NAMALWA (cell line): Measurements from ENCODE around the gene CLASRP.

ENCODE experiments used
- DNase-seq: peaks from one replicate; pipeline ENCODE4 v3.0.0-alpha.2; 2015; ENCODE audit warnings: low spot score

The CLASRP gene

DNA sequence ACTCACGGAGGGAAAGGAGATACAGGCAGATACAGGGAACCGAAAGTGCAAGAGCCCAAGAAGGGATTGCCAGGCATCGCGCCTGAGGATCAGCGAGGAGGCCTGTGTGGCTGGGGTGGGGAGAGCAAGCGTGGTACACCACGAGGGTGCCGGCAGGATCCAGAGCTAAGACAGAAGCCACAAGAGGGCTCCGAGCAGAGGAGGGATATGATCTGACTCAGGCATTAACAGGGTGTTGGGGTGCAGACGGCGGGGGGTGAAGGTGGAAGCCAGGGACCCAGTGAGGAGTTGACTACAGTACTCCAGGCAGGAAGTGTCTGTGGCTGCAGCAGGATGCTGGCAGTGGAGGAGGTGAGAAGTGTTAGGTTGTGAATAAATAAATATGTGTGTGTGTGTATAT lies 48.7 kb downstream of the CLASRP start:
- no peak for DNase-seq

DNA sequence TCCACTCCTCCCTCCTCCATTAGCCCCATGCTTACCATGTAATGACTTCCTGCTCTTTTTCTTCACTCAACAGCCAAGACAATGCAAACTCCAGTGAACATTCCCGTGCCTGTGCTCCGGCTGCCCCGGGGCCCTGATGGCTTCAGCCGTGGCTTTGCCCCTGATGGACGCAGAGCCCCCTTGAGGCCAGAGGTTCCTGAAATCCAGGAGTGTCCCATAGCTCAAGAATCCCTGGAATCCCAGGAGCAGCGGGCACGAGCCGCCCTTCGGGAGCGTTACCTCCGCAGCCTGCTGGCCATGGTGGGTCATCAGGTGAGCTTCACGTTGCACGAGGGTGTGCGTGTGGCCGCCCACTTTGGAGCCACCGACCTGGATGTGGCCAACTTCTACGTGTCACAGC lies 51.2 kb downstream of the CLASRP start:
- no peak for DNase-seq

DNA sequence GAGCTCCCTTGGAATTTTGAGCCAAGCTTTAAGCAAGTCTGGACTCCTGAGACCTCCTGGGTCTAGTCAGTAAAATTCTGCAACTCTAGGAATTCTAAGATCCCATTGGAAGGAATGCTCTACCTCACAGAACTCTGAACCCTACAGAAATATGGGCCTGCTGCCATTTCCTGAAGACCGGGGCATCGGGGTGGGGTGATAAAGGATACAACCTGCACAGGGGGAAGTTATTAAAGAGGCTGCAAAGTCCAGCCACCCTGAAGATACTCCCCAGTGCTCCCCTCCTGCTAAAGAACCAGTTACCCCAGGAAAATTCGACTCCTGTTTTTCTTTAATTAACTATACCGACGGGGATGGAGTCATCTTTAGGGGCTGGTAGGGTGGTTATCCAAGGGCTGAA lies 51.8 kb downstream of the CLASRP start:
- DNase-seq, result no peak

DNA sequence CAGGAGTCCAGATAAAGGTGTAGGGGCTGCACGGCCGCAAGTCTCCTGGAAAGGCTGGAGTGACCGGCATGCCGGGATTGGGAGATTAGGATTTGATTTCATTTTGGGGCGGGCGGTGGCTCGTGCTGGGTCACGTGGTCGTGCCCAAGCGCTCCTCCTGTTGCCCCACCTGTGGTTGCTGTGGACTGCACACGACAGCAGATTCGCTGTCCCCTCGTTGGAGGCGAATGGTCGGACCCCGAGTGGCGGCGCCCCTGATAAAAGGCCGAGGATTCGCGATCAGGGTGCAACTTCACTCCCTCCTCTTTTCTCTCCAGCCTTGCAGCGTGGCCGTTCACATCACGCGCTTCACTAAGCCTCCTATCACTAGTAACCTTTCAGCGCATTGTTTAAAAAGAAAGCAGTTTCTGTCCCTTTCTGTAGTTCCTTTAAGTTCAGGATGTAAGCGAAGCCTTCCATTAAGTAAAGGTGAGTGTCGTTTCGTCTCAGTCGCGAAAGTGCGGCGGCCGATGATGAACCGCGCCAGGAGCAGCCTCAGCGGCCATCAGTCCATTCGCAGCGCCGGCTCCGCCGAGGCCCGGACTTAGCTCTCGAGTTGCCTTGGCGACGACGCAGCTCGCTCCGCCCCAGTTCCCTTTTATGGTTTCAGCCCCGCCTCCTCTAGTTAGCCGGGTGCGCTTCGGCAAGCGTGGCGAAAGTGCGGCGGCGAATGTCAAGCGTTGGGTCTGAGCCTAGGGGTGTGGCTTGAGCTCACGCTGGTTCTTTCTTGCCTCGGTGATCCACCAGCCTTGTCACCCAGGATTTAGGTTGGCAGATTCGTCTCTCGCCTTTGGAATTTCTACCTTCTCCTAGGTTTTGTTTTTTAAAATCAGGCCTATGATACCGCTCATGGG lies 52.4 kb downstream of the CLASRP start:
- DNase-seq, result peak; percentile 98

DNA sequence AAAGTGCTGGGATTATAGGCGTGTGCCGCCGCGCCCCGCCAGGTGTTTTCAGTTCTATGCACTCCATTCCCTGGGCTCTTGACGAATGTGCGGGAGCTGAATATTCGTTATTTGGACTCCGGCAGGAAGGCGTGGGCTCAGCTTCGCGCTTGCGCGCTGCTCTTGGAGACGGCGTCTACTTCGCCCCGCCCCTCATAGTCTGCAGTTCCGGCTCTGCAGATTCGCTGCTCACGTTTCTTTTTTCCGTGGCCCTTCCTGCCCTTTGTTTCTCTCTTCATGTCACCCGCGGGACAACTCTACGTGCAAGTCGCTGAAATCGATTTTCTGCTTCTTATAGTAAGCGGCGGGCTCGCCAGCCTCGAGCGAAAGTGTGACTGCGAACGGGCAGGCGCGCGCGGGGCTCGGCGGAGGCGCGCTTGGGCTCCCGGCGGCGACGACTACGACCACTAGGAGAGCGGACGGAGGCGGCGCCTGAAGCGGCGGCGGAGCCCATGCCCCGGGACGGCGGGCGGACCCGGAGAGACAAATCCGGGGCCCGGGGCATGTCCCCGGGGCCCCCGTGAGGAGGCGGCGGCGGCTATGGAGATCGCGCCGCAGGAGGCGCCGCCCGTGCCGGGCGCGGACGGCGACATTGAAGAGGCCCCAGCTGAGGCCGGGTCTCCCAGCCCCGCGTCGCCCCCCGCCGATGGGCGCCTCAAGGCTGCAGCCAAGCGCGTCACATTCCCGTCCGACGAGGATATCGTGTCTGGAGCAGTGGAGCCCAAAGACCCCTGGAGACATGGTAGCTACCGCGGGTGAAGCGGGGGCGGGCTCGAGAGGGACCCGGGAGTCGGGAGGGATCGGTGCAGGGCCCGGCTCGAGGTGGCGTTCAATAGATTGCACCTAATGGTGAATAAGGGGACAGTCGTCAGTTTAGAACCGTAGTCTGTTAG lies 54.2 kb downstream of the CLASRP start, which contains the start of gene PPP1R37:
PPP1R37 (plus strand) TSS at position 433 of the 932 bp plus-strand sequence; CDS start at position 580, 147 bp downstream.
- peak; percentile 95 for DNase-seq

DNA sequence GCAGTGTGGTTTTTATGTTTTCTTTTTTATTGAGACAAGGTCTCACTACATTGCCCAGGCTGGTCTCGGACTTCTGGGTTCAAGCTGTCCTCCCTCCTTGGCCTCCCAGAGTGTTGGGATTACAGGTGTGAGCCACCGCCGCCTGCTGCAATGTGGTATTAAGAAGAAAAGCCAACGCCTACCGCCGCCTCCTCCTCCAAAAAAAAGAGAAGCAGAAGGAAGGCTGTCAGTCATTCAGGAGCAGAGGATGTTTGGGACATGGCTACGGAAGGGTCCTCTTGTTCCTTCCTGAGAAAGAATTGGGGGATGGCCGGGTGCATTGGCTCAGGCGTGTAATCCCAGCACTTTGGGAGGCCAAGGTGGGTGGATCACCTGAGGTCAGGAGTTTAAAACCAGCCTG lies 55.3 kb downstream of the CLASRP start:
- DNase-seq, result no peak

DNA sequence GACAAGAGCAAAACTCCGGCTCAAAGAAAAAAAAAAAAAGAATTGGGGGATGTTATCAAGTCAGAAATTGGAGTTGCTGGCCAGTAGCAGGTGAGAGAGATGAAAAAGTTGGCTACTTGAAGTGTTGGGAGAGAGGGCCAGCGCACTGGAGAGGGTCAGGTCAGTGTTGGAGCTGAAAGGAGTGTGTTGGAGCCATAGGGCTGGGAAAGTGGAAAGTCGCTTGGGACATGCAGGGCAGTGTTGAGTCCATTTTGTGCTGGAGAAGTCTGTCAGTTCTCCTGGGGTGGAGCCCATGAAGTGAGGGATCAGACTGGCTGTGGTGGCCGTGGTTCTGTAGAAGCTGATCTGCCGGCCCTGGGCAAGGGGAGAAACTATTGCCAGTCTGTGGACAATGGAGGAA lies 55.9 kb downstream of the CLASRP start:
- DNase-seq, result no peak

DNA sequence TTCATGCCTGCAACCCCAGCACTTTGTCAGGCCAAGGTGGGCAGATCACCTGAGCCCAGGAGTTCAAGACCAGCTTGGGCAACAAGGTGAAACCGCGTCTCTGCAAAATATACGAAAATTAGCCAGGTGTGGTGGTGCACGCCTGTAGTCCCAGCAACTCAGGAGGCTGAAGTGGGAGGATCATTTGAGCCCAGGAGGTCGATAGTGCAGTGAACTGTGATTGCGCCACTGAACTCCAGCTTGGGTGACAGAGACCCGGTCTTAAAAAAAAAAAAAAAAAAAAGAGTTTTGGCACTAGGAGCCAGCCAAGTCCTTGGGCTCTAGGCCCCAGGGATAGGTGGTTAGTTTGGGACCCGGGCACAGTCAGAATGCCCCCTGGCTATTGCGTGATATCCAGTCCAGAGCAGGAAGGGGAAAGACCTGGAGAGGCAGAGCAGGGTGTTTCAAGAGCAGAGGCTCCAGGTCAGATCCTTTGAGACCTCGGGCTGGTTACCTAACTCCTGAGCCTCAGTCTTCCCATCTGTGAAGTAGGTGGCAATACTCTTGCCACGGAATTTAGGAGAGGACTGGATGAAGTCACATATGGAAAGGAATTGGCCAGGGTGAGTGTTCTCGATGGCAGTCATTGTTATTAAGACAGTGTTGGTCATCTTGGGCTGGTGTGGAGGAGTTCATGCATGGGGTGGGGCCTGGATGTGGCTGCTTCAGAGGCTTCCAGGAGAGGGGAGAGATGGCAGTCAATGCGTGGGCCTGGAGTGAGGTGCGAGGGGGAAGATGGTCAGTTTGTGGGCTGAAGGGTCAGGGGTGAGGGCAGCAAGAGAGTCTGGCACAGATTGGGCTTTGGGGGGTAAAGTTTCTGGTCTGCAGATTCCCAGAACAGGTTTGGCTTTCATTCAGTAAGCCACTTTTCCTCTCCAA lies 56.9 kb downstream of the CLASRP start:
- no peak for DNase-seq

DNA sequence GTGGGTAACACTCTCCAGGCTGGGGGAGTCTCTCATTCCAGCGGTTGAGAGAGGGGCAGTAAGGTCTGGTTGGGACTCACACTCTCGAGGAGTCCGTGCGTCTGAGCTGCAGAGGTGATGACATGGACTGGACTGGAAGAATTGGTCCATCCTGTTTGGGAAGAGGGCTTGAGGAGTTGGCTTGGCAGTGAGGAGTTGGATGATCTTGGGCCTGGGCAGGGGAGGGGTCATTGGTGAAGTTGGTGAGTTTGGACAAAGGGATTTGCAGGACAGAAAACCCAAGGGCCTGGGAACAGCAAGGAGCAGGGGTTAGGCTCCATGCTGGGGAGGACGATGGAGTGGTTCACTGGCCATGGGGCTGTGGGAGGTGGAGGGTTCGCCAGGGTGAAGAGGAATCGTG lies 57.9 kb downstream of the CLASRP start:
- DNase-seq, result no peak

DNA sequence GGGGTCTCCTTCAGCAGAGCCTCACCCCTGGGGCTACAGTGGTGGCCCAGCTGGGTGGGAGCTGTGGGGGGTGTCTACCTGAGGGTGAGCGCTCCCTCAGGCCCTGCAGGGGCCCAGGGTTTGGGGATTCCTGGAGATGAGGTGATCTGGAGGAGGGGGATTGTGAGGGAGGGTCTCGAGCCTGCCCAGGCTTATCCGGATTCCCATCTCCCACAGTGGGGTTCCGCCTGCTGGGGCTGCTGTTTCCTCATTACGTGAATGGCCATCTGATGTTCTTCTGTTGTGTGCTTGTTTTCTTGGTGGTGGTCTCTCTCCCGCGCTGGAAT lies 58.6 kb downstream of the CLASRP start:
- no peak for DNase-seq

DNA sequence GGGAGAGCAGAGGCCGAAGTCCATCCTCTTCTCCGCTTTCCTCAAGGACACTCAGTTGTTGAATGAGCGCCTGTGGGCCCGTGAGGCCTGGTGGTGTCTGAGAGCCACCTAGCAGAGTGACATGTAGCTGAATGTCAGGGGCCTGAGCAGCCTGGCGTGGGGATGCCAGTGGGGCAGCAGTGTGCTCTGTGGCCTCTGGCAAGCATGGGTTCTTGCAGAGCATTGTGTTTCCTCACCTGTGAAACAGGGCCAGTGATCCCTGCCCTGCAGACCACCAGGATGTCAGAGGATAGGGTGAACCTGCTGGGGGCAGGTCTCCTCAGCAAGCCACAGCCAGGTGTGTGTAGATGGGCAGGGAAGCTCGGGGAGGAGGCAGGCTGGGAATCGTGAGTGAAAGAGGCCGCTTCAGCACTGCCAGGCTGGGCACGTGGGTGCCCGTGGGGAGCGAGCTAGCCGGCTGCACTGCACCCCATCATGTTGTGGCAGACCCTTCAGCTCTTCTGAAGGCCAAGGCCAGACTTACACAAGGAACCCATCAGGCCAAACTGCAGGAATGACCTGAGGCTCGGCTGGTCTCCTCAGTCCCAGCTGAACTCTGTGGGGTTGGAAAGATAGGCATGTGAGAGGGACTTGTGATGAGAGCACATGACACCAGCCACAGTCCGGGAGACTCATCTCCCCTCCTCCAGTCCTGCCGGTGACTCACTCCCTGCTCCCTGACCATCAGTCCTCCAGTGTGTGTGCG lies 59.1 kb downstream of the CLASRP start:
- no peak for DNase-seq

DNA sequence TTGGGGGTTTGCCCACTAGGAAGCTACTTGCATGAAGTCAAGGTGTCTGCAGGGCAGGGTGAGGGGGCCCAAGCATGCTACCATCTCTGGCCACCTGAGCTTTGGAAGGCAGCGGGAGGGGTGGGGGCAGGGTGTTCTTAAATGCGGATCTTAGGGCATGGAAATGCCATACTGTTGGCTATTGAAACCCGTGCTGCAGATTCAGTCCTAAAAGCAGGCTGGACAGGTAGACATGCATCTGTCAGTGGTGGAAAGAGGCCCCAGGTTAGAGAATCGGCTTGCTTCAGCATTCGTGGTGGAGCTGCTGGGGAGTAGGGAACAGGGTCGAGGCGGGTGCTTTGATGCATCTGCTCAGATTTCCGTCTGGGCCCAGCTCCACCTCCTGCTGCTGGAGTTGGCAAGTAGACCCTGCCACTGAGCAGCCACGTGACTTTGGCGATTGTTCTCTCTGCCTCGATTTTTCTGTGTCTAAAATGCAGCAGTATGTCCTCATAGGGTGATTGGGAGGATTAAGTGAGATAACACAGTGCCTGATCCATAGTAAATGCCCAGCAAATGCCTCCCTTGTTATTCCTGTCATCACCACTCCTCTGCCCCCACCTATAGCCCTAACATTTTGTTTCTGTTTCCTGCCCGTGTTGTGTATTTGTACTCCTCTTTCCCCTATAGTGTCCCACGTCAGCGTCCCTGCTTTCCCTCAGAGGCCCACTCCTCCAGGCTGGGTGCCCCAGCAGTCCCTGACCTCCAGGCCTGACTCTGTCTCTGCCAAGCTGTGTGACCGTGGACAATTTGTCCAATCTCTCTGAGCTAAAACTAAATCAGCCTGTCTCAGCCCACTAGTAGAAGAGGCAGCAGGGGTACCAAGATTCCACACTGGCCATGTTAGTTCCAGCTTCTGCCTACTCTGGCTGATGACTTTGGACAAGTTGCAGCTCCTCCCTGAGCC lies 59.9 kb downstream of the CLASRP start:
- DNase-seq, result no peak

DNA sequence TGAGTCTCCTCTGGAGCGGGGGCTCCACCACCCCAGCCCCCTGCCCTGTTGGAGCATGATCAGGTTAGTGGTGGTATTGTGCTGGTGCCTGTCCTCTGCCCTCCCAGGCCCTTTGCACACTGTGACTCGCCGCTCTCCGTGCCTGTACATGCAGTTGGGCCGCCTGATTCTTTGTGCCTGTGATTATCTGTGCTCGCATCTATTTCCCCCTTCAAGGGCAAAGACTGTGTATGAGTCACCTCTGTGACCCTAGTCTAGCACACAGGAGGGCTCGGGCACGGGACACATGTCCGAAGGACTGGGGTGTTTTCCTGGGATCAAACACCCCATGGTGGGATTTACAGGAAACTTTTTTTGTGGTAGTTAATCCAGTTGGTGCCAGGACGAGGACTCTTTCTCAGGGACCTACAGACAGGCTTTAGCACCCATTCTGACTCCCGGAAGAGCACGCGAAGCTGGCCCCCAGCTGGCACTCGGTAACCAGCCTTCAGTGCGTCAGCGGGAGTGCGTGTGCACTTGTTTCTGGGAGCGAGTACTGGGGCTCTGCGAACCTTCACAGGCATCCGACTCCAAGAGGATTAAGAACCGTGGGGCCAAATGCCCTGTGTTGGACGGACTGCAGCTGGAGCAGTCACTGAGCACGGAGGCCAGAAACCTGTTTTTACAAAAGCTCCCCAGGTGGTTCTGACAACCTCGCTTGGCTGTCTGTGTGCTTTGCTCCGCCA lies 60.8 kb downstream of the CLASRP start:
- DNase-seq, result no peak

DNA sequence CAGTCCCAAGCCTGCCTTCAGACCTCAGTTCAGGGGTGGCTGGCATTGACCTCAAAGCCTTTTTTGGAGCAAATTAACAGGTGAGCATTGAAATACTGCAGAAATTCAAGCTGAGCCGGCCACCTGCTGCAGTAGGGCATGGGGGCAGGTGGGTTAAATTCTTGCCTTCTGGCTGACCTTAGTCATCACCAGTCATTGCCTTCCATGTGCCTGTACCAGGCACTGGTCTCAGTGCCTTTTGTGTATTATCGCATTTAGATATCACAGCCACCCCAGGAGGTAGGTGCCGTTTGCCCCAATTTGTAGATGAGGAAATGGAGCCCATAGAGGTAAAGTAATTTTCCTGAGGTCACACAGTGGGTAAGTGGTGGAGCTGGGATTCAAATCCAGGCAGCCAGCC lies 61.4 kb downstream of the CLASRP start:
- DNase-seq, result no peak

DNA sequence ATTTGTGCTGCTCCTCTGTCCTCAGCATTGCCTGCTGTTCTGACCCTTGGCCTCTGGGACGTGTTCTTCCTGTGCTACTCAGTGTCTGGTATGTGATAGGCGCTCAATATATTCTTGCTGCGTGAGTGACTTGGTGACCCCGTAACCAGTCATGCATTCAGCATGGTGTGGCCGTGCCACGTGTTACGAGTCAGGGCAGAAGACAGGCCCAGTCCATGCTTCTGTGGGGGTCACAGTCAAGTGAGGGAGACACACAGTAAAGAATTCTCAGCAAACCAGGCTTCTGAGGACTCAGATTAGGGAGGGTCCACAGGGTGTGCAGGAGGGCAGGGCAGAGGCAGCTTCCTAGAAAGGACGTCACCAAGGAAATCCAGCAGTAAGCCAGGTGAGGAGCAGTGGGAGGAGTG lies 62.0 kb downstream of the CLASRP start:
- no peak for DNase-seq

DNA sequence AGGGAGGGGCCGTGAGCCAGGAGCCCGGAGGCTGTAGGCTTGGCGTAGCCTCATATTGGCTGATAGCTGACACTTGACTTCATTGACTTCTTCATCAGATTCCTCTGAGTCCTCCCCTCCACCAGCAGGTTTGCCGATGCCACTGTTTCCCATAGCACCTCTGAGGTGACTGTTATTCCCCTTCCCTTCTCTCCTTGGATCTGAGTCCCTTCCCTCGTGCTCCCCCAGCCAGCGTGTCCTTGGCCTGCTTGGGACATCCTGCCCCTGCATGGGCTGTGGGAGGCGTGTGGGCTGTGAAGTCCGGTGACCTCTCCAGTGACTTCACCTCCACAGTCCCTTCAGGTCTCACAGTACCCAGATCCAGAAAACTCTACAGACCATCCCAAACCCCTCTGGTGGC lies 63.0 kb downstream of the CLASRP start:
- DNase-seq, result no peak

DNA sequence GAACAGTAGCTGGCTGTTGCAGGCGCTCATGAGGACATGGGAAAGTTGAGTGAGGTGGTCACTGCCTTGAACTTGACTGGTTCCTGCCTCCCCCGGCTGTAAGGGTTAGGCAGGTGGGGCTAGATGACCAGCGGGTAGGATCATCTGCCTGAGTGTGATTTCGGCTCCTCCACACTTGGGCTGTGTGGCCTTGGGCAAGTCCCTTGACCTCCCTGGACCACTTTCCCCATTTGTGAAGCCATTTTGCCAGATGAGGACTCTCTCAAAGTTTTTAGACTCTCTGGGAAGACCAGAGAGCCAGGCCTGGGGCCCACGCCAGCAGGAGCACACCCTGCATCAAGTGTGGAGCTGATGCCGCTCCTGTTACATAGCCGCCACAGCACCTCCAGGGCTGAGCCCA lies 63.6 kb downstream of the CLASRP start:
- DNase-seq, result no peak

DNA sequence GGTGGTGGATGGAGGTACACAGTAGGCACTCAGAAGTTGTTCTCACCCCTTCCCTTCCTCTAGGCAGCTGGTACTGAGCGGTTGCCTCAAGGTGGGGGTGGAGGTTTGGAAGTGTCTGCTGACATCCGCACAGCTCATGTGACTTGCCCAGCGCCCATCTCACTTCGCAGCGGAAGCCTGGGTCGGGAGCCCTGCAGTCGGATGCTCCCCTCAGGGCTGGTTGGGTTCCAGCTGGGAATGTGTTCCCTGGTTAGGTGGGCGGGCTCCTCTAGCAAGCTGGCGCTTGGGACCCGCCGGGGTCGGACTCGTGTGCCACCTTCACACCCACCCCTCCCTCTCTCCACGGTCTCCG lies 64.3 kb downstream of the CLASRP start:
- no peak for DNase-seq

DNA sequence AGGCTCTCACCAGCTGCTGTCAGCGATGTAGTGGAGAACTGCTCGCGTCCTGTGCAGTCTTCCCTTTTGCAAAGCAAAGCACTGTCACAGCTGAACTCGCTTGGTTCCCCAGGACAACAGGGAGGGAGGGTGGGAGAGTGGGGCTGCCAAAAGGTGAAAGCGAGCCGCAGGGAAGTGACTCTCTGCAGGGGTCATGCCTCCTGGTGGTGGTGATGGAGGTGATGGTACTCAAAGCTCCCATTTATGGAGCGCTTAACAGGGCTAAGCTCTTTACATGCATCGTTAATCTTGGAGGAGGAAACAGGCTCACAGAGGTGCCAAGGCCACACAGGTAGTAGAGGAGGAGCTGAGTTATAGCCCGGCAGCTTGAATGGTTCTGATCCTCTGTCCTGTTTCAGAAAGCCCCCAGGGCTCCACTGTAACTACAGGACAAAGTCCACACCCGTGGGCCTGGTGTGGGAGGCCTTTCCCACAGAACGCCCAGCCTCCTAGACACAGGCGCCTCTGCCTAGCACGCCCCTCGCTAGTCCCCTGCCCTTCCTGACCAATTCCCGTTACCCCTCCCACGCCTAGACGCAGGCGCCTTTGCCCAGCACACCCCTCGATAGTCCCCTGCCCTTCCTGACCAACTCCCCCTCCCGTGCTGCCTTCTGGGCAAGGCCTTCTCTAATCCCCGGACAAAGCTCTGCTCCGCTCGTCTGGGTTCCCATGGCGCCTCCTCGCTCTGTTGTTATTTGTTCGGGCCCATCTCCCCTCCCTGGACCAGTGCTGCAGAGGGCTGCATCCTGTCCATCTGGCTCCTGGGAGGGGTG lies 64.9 kb downstream of the CLASRP start:
- peak; percentile 22 for DNase-seq
